A375 (cell line): ENCODE data around the gene KLKB1. TPM values are rescaled to one million over a fixed set of nuclear protein-coding genes. Genes with fewer than 3 reads are reported as not detected.

Source experiments
- total RNA-seq: library from RNA; depleted of rRNA; stranded (reverse); fragments of >200 nt; shearing (Covaris generic); gene quantifications from 2 replicates; pipeline ENCODE4 v1.2.3, GENCODE V29; 2014; rRNA removed

KLKB1 gene
- total RNA-seq: not detected in 2 replicates

DNA sequence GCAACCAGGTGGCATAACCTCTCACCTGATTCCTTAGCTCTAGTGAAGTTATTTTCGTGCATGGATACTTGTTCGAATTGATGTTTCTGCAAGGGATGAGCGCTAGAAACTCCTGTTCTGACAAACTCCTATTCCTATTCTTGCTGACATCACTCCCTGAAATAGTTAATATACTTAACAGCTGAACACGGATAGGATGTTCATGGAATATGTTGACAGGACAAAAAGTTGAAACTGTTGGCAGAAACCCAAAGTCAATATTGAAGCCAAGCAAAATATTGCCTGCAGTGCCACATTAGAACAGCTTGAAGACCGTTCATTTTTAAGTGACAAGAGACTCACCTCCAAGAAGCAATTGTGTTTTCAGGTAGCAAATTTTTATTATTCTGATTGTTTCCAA lies at the start of gene KLKB1:
TSS of gene KLKB1 (plus strand) at position 287 of the 400 bp plus-strand sequence. CDS start 689 bp downstream, outside the sequence.

GRCh38 chr4:186191200-186192065 lies 35.9 kb upstream of the KLKB1 start, which contains the start of gene CYP4V2:
TSS of gene CYP4V2 (plus strand) at chr4:186191567. CDS start at chr4:186191824, 257 bp downstream.

DNA sequence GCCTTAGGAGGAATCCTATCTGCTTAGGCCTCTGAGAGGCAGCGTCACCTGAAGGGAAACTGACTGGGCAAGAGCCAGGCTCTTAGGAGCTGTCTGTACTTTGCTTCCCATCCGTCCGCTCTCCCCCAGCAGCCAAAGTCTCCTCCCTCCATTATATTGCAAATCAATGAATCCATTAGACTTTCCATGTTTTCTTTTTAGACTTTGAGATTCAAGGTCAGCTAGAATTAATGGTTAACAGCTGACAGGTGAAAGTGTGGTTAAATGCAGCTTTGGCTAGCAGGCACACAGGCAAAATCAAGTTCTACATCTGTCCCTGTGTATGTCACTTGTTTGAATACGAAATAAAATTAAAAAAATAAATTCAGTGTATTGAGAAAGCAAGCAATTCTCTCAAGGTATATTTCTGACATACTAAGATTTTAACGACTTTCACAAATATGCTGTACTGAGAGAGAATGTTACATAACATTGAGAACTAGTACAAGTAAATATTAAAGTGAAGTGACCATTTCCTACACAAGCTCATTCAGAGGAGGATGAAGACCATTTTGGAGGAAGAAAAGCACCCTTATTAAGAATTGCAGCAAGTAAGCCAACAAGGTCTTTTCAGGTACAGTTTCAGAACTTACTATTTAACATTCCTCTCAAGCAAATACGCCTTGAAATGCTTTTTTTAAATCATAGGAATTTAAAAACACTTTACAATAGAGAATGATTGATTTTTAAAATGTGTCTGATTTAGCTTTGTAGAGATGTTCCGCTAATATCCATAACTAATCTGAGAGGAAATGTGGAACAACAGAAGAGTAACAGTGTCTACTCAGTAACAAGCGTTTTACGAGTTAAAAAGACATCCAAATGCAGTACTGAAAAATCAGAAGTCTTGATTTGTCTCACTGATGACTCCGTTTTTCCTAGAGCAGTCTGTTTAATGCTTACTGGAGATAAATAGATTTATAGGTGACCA lies 38.7 kb downstream of the KLKB1 start, which contains the start of gene F11:
TSS of gene F11 (plus strand) at position 507 of the 970 bp plus-strand sequence. CDS start 948 bp downstream, outside the sequence.

Other genes with a start within 250 kb of the KLKB1 start
- 2.0 and 2.9 TPM in 2 replicates for gene TLR3, start 158.4 kb upstream of the KLKB1 start, total RNA-seq
- 0.57 and 2.6 TPM in 2 replicates for gene FAM149A, start 122.8 kb upstream of the KLKB1 start, total RNA-seq
- gene CYP4V2, start 35.9 kb upstream of the KLKB1 start, total RNA-seq: 12.8 and 13.7 TPM in 2 replicates
- gene F11, start 38.7 kb downstream of the KLKB1 start, total RNA-seq: not detected in 2 replicates